KBM-7 (cell line): ENCODE measurements around the gene KCNT2.
A peak's percentile ranks its signal among the peaks of the same experiment; 100 is the strongest.

Source experiments
- DNase-seq: peaks from one replicate; pipeline ENCODE4 v3.0.0-alpha.2; 2015
- in situ Hi-C: fragments of 300-500 bp; cut with MboI; formaldehyde crosslinking; loops from 2 replicates; pipeline ENCODE4 v1.14.3; 2020; ENCODE audit warnings: low sequenced_read_pairs, low pct_unique_long_range_greater_than_20kb, mixed read lengths

Gene KCNT2

DNA sequence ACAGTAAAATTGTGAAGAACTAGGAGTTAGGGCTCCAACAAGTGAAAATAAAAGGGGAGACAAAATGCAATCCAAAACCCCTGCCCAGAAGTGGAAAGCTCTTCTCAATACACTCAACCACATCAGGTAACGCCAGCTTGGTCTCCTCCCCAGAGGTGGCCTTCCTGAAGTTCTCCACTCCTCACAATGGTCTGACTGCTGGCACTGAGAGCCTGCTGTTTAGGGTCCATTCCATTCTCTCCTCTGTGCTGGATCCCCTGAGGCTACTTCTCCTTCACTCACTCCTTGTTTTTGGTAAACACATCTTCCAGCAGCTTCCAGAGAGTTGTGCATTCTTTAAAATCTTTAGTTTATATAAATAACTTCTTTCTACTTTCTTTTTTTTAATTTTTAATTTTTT lies 189.5 kb downstream of the KCNT2 start:
- in situ Hi-C loops = no loop called here
- no peak for DNase-seq

DNA sequence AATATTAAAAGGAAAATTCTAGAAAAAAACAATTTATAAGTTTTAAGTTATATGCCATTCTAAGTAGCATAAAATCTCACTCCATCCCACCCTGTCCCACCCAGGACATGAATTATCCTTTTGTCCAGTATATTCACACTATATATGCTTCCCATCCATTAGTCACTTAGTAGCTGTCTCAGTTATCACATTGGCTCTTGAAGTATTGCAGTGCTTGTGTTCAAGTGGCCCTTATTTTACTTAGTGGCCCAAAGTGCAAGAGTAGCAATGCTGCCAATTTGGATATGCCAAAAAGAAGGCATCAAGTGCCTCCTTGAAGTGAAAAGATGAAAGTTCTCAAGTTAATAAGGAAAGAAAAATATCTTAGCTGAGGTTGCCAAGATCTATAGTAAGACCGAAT lies 192.3 kb downstream of the KCNT2 start:
- DNase-seq = no peak
- in situ Hi-C loops = no loop called here

DNA sequence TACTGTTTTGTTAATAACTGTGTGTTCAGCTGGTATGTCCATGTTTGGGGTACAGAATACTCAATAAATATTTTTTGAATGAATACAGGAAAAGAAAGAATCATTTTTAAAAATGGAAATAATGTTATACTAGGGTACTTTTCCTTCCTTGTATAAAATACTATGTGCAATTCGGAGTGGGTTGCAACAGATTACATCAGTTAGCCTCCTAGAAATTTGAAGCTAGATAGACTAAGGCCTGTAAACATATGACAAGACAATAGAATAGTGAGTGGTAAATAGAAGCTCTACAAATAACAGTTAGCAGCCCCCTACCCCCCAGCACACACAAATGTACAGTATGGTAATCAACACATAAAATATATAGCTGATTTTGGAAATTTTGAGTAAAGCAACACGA lies 195.9 kb downstream of the KCNT2 start:
- in situ Hi-C loops = no loop called here
- DNase-seq = no peak

DNA sequence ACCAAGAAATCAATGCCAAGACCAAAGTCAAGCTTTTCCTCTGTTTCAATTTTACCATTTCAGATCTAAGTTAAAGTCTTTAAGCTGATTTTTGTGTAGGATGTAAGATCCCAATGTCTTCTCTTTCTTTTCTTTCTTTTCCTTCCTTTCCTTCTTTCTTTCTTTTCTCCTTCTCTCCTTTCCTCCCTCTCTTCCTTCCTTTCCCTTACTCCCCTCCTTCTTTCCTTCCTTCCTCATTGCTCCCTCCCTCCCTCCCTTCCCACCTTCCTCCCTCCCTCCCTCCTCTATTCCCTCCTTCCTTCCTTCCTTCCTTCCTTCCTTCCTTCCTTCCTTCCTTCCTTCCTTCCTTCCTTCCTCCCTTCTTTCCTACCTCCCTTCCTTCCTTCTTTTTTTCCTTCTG lies 197.5 kb downstream of the KCNT2 start:
- no peak for DNase-seq
- in situ Hi-C loops = no loop called here

DNA sequence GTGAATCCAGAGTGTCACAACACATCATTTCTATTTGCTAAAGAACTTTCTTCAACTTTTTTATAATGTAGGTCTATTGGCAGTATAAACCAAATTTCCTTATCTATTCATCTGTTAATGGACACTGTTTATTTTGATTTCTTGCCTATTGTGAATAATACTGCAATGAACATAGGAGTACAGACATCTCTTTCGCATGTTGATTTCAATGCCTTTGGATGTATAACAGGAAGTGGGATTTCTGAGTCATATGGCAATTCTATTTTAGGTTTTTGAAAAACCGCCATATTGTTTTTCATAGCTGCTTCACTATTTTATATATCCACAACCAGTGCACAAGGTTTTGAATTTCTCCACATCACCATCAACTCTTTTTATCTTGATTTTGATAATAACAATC lies 198.7 kb downstream of the KCNT2 start:
- in situ Hi-C loops = no loop called here
- no peak for DNase-seq

DNA sequence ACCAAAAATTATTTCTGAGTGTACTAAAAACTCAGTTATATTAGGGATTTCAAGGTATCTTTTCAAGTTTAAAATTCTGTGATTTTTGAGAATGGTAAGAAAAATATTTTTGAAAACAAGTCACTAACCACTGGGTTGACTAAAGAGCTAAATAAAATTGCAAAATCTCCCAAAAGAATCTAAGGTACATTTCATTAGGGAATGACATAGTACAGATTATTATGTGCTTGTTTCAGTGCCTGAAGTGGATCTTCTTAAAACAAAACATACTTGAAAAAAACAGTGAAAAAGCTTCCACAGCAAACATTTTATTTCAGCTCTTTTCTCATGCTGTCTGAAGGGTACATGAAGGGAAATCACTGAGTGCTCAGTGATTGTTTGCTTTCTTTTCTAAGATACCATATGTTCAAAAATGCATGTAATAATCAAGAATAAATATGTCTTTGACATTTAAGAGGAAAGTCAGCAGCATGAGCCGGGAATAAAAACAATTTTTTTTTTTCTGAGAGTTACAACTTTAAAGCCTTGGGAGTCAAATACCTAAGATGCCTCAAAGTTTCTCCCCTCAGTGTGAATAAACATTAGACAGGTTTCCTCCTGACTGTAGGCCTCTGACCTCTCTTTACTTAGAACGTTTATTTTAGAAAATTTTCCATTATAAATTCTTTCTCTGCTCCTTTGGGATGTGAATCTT lies 200.7 kb downstream of the KCNT2 start:
- in situ Hi-C loops = no loop called here
- DNase-seq = no peak

DNA sequence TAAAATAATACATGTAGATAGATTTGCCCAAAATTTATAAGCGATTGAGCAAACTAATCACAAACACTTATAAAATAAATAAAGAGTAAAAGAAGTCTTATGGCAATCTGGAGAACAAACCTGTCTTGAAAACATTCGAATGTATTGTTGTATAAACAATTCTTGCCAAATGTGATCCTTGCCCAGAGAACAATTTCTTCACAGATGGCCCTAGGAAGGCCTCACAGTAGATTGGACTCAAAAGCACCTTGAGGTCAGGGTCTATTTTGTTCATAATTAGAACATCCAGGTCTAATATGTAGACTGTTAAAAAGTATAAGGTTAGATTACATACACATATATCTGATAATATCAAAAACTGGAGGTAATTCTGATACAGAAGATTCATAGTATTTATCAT lies 202.4 kb downstream of the KCNT2 start:
- in situ Hi-C loops = no loop called here
- DNase-seq = no peak

DNA sequence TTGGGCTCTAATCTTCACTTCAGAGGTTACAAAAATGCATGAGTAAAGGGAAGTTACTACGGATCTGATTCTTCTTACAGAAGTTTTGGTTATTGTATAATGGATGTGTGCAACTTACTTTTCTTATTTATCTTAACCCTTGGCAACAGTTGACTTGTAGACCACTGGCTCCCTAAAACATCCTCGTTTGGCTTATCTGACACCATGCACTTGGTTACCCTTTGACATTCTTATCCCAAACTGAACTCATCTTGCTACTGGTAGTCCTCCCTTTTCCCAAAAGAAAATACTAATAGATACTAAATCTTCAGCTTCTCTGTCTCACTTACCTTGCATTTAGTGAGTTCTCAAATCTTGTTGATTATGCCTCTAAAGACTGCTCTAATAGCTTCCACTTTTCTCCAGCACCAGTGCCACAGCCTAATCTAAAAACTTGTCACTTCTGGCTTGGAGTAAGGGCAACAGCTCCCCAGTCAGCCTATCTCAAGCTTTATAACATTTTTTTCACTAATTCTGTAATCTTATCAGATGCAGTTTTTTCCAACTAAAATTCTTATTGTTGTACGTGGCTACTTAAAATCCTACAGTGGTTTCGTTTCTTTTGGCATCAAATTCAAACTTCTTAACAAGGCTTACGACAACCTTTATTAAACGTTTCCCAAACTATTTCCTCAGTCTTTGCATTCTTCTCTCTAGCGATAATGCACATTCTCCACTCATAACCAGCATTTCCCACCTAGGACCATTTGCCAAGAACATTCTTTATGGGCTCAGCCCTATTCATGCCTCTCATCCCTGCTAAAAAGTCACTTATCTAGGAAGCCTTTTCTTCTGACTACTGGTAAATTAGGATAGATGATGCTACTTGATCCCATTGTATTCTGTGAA lies 204.2 kb downstream of the KCNT2 start:
- in situ Hi-C loops = no loop called here
- DNase-seq = no peak

DNA sequence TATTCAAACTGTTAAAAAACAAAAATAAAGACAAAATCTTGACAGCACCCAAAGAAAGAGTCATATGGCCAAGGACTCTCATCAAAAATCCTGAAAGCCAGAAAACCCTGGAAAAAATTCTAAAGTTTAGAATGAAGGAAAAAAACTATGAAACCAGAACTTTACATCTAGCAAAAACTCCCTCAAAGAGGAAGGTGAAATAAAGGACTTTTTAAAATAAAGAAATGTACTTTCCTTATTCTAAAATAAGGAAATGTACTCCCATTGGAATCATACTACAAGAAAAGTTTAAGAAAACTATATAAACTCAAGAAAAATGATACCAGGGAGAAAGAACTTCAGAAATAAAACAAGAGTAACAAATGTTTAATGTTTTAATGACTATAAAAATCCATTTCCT lies 206.3 kb downstream of the KCNT2 start:
- no peak for DNase-seq
- in situ Hi-C loops = no loop called here

DNA sequence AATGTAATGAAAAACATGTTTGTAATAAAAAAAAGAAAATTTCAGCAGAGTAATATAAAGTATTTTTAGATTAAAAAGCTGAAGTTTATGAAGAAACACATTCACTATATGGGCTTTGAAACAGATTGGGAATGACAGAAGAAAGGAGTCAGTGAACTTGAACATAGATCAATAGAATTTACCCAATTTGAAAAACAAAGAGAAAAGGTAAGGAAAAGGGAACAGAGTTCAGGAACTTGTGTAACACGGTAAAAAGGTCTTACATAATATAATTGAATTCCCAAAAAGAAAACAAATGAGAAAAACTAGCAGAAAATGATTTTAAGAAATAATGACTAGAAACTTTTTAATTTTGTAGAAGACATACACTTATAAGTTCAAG lies 206.8 kb downstream of the KCNT2 start:
- in situ Hi-C loops = no loop called here
- DNase-seq = no peak

DNA sequence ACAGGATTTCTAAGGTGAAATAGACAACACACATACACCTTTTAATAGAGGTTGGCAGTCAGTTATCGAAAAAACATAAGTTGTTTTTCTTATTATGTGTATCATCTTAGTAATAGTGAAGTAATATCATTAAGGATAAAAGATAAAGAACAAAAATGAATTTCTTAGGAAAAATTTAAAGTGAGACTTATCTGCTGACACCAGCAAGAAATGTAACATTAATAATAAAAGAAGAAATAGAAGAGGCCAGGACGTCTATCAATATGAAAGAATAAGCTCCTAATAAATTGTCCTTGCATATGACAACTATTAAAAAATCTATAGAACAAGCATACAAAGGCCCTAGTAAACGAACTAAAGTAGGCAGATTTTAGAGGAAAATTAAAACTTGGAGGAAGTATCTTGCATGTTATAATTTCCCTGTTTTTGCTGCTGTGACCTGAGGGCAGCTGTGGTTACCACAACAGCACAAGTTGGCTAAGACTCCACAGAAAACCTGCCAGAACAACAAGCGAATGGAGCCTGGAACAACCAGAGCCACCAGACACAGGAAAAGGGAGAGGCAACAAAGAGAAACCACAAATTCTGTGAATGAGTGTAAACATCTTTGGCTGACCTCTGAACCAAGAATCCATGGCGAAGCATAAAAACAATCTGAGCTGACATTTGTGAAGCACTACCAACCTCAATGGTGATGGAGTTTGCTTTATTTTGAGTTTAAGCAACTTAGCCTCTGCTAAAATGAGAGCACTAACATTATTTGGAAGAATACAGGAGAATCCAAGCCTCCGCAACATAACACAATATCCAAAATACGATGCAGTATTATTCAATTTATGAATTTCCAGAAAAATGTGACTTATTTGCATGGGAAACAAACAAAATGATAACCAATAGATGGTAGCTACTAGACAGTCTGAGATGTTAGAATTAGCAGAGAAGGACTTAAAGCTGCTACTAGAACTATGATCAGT lies 207.5 kb downstream of the KCNT2 start:
- peak; percentile 87 for DNase-seq
- in situ Hi-C loops = no loop called here

DNA sequence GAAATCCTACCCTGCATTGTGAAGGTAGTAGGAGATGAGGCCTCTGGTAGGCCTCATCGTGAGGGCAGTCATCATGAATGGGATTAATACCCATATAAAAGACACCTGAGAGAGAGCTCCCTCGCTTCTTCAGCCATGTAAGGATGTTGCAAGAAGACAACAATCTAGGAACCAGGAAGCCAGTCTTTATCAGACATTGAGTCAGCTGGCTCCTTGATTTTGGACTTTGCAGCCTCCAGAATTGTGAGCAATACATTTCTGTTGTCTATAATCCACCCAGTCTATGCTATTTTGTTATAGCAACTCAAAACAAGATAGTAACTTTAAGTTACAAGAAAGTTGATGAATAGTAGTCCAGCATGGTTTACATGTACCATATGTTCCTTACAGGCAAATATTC lies 208.5 kb downstream of the KCNT2 start:
- in situ Hi-C loops = no loop called here
- no peak for DNase-seq

DNA sequence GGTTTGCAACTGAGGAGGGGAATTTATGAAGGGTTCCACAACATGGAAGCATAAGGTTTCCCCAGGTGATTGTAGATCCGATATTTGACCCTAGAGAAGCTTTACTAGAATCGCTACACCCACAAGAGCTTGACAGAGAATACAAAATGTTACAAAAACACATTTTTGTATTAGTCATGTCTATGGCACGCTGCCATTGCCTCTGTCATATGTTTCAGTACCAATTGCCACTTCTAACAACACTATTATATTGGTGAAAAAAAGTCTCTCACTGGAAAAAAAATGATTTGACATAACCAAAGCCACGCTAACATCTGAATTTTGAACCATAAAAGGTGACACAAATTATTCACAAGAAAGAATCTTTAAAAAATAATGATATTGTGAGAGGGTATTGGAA lies 214.5 kb downstream of the KCNT2 start:
- in situ Hi-C loops = no loop called here
- DNase-seq = no peak

DNA sequence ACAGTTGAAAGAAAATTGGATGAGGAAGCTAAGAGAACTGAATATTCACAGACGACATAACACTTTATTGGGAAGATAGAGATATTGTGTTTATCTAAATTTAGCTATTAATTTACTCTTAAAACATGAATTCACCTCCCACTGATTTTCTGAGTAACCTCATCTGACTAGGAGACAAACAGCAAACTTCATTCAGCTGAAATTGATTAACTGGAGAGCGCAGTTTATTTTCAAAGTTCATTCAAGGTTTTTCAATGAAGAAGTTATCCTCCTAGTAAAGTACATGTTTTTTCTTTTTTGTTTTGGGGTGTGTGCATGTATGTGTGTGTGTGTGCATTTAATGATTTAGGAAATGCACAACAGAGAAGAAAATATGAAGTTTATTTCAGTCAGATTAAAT lies 215.0 kb downstream of the KCNT2 start:
- DNase-seq = no peak
- in situ Hi-C loops = no loop called here

DNA sequence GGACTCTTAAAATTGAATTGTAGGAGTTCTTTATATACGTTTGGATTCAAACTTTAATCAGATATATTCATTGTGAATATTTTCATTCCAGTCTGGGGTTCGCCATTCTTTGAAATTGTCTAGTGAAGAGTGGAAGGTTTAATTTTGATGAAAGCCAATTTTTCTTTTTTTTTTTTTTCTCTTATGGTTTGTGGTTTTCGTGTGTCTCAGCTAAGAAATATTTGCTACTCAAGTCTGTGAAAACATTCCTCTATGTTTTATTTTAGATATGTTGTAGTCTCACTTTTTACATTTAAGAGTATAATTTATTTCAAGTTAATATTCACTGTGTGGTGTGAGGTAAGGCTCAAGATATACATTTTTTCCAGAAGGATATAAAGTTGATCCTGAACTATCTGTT lies 220.5 kb downstream of the KCNT2 start:
- in situ Hi-C loops = no loop called here
- DNase-seq = no peak

DNA sequence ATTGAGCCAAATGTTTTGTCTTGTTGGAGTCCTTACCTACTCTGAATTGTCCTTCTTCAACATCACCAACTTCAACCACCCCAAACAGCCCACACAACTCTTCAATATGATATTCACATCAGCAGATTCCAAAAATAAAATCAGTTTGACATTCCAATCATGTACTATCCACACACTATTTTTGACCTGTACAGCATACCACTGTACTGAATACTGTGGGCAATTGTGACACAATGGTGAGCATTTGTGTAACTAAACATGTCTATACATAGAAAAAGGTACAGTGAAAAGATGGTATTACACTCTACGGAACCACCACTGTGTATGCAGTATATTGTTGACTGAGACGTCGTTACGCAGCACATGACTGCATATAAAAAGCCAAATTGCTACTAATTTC lies 223.1 kb downstream of the KCNT2 start:
- no peak for DNase-seq
- in situ Hi-C loops = no loop called here

DNA sequence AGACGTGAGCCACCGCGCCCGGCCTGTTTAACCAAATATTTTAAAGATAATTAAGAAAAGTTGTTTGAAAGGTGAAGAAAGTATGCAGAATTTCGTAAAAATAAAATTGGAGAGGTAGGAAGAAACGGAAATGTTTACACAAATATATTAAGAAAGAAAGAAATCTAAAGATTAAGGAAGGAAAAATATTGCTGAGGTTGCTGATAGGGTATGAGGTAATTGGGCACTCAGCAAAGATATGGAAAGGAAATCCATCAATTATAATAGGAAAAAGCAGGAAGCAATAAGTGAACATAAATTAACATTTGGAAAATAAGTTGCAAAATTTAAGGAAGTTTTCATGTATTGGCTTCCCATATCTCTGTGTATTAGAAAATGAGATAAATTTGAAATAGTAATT lies 225.9 kb downstream of the KCNT2 start:
- DNase-seq = no peak
- in situ Hi-C loops = no loop called here

DNA sequence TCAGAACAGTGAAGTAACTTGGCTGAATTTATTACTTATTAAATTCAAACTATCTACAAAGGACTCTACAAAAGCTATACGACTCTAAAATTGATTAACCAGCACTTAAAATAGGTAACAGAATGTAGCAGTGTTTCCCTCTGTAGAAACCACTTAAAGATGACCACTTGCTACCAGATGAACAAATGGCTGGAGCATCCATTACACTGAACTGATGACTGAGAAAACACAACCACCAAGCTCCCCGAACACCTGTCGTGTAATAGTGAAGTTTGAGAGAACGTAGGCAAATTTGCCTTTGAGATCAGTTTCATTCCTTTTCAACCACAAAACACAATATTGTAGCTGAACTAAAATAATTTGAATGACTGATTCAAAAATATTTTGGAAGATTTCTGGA lies 226.7 kb downstream of the KCNT2 start:
- in situ Hi-C loops = no loop called here
- DNase-seq = no peak

DNA sequence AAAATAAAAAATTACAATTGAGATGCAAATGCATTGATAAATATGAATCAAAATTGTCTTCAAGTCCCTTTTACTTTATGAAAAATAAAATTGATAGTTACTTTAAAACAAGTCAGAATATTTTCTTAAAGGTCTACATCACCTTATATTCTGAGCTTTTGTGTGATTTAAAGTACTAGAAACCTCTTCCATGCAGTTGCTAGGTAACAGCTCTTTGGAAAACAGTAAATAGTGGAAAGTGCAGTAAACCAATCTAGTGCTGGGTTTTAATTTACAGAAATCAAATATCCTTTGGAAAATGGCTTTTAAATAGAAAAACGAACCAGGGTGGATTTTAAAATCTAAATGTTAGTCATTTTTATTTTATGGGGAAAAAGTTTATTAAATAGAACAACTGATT lies 227.9 kb downstream of the KCNT2 start:
- in situ Hi-C loops = no loop called here
- no peak for DNase-seq

DNA sequence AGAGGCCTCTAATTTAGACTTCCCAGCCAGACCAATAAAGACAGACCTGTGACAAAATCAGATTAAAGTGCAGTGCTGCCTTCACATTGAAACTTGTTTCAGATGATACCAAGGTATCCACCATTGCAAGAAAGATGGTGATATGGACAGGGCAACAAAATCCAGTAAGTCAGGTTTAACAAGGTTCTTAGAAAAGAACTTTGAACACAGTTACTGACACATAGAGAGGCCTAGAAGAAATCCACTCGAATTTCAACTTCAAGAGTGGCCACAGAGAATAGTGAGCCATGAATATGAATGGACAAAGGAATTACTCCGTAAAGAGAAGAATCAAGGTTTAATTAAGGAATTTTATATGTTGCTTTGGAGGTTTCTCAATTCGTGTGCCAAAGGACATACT lies 230.4 kb downstream of the KCNT2 start:
- DNase-seq = no peak
- in situ Hi-C loops = no loop called here
